Karpas-422 (cell line): Measurements from ENCODE around the gene NUDT6. TPM values are rescaled to one million over a fixed set of nuclear protein-coding genes. Genes with fewer than 3 reads are reported as not detected.
"Not testable (repeated sequence)": the region's sequence is repeated elsewhere in the genome, so short reads cannot be mapped to it uniquely, and the experiment has no call there.

Experiments used
- DNase-seq: peaks from one replicate; pipeline ENCODE4 v3.0.0-alpha.2; 2015
- H2AFZ ChIP-seq: fragments of 200-600 bp; sonication (generic); 2 replicates; pipeline ENCODE4 v1.6.1; 2014; ENCODE audit warnings: antibody characterized with exemption, low read length, mixed read lengths
- H3K27ac ChIP-seq: fragments of 200-600 bp; sonication (generic); 2 replicates; pipeline ENCODE4 v1.5.1; 2014; ENCODE audit warnings: mild to moderate bottlenecking, low read length, moderate library complexity
- H3K27me3 ChIP-seq: fragments of 200-600 bp; sonication (generic); 2 replicates; pipeline ENCODE4 v1.6.1; 2014; ENCODE audit warnings: low read length, mixed read lengths
- H3K36me3 ChIP-seq: fragments of 200-600 bp; sonication (generic); 2 replicates; pipeline ENCODE4 v1.6.1; 2014; ENCODE audit warnings: low read length, mixed read lengths; ENCODE audit not compliant: insufficient read depth
- H3K4me1 ChIP-seq: fragments of 200-600 bp; sonication (generic); 2 replicates; pipeline ENCODE4 v1.6.1; 2014; ENCODE audit warnings: mild to moderate bottlenecking, low read length, mixed read lengths
- H3K4me2 ChIP-seq: fragments of 200-600 bp; sonication (generic); 2 replicates; pipeline ENCODE4 v1.6.1; 2014; ENCODE audit warnings: low read length, low read depth, mild to moderate bottlenecking; ENCODE audit not compliant: poor library complexity, severe bottlenecking
- H3K4me3 ChIP-seq: fragments of 200-600 bp; sonication (generic); 2 replicates; pipeline ENCODE4 v1.5.1; 2014; ENCODE audit warnings: mild to moderate bottlenecking, antibody characterized with exemption, low read length, mixed read lengths
- H3K79me2 ChIP-seq: fragments of 200-600 bp; sonication (generic); 2 replicates; pipeline ENCODE4 v1.6.1; 2014; ENCODE audit warnings: mild to moderate bottlenecking, low read length, mixed read lengths
- H3K9ac ChIP-seq: fragments of 200-600 bp; sonication (generic); 2 replicates; pipeline ENCODE4 v1.6.0; 2014; ENCODE audit warnings: low read length
- H3K9me2 ChIP-seq: fragments of 200-600 bp; sonication (generic), shearing (Covaris generic); replicated peaks from 2 replicates; pipeline ENCODE4 v1.6.0; 2014; ENCODE audit warnings: mild to moderate bottlenecking, low read length, moderate library complexity; ENCODE audit not compliant: insufficient read depth
- H3K9me3 ChIP-seq: fragments of 300-700, 200-600 bp; sonication (generic); 2 replicates; pipeline ENCODE4 v1.6.1; 2014; ENCODE audit warnings: low read length, mixed read lengths
- H4K20me1 ChIP-seq: fragments of 200-600 bp; sonication (generic); 2 replicates; pipeline ENCODE4 v1.6.1; 2014; ENCODE audit warnings: mild to moderate bottlenecking, antibody characterized with exemption, low read length, low read depth; ENCODE audit not compliant: insufficient read depth
- total RNA-seq: library from RNA; depleted of rRNA; stranded (reverse); fragments of >200 nt; shearing (Covaris generic); gene quantifications from 2 replicates; pipeline ENCODE4 v1.2.3, GENCODE V29; 2014; ENCODE audit warnings: low replicate concordance

Gene NUDT6
- total RNA-seq, 1 experiment from 2014 or later: 17.7 TPM

- Histone ChIP-seq H3K9me2 (no peaks in the 10 kb centered on the region), H3K36me3 (no peaks in the 10 kb centered on the region), H3K79me2 (no peaks in the 10 kb centered on the region), H3K27ac (no peak overlapping the region), H3K4me2 (no peak overlapping the region), H4K20me1 (no peaks in the 10 kb centered on the region), H3K27me3 (no peaks in the 10 kb centered on the region), H3K4me1 (no peaks in the 10 kb centered on the region), H3K9me3 (no peaks in the 10 kb centered on the region), H2AFZ (no peak overlapping the region), H3K4me3 (no peak overlapping the region), H3K9ac (no peak overlapping the region)
- no peak for DNase-seq
These were observed 39.3 kb downstream of the NUDT6 start for GRCh38 chr4:122882857-122883735.

- H3K4me2 ChIP-seq: no peak overlapping the region
- no peak overlapping the region for H3K9ac ChIP-seq
- no peaks in the 10 kb centered on the region for H3K4me1 ChIP-seq
- no peaks in the 10 kb centered on the region for H3K79me2 ChIP-seq
- H2AFZ ChIP-seq: no peak overlapping the region
- no peaks in the 10 kb centered on the region for H3K27me3 ChIP-seq
- no peak for DNase-seq
- H4K20me1 ChIP-seq: no peaks in the 10 kb centered on the region
- H3K36me3 ChIP-seq: no peaks in the 10 kb centered on the region
- no peak overlapping the region for H3K27ac ChIP-seq
- H3K9me3 ChIP-seq: no peaks in the 10 kb centered on the region
- H3K4me3 ChIP-seq: no peak overlapping the region
- H3K9me2 ChIP-seq: no peaks in the 10 kb centered on the region
These were observed 43.4 kb downstream of the NUDT6 start for GRCh38 chr4:122879001-122879400.

- H3K79me2 ChIP-seq: no peaks in the 10 kb centered on the region
These were observed 45.9 kb downstream of the NUDT6 start for GRCh38 chr4:122876456-122876855.

GRCh38 chr4:122875949-122876348 is 46.4 kb downstream of the NUDT6 start:
- Histone ChIP-seq H3K9me2 (no peaks in the 10 kb centered on the region), H3K4me2 (no peak overlapping the region), H3K4me1 (no peaks in the 10 kb centered on the region), H3K27ac (no peak overlapping the region), H3K4me3 (no peak overlapping the region), H3K79me2 (no peaks in the 10 kb centered on the region), H3K36me3 (no peaks in the 10 kb centered on the region), H2AFZ (no peak overlapping the region; the same call in 1 of the 2 replicates), H3K9ac (no peak overlapping the region), H3K9me3 (no peaks in the 10 kb centered on the region), H3K27me3 (no peaks in the 10 kb centered on the region), H4K20me1 (no peaks in the 10 kb centered on the region)
- no peak for DNase-seq

More at GRCh38 chr4:122876456-122876855, 45.9 kb downstream of the NUDT6 start:
- Histone ChIP-seq H3K9me3 (no peaks in the 10 kb centered on the region), H3K4me1 (no peaks in the 10 kb centered on the region), H2AFZ (no peak overlapping the region; the same call in 1 of the 2 replicates), H3K4me2 (no peak overlapping the region), H3K9ac (no peak overlapping the region), H3K9me2 (no peaks in the 10 kb centered on the region), H3K36me3 (no peaks in the 10 kb centered on the region), H3K4me3 (no peak overlapping the region), H3K27me3 (no peaks in the 10 kb centered on the region), H4K20me1 (no peaks in the 10 kb centered on the region), H3K27ac (no peak overlapping the region)
- no peak for DNase-seq

GRCh38 chr4:122873821-122874593 is 48.4 kb downstream of the NUDT6 start:
- Histone ChIP-seq H3K4me1 (no peaks in the 10 kb centered on the region), H3K4me3 (no peak overlapping the region), H3K79me2 (no peaks in the 10 kb centered on the region), H3K36me3 (no peaks in the 10 kb centered on the region), H3K4me2 (no peak overlapping the region), H4K20me1 (no peaks in the 10 kb centered on the region), H2AFZ (no peak overlapping the region), H3K27me3 (no peaks in the 10 kb centered on the region), H3K27ac (no peak overlapping the region), H3K9ac (no peak overlapping the region), H3K9me3 (no peaks in the 10 kb centered on the region), H3K9me2 (no peaks in the 10 kb centered on the region)
- DNase-seq: no peak

GRCh38 chr4:122873146-122873545 is 49.3 kb downstream of the NUDT6 start:
- Histone ChIP-seq H3K9ac (no peak overlapping the region), H3K4me3 (no peak overlapping the region), H2AFZ (no peak overlapping the region), H3K4me1 (no peaks in the 10 kb centered on the region), H3K27me3 (no peaks in the 10 kb centered on the region), H3K36me3 (no peaks in the 10 kb centered on the region), H3K27ac (no peak overlapping the region), H3K9me3 (no peaks in the 10 kb centered on the region), H3K9me2 (no peaks in the 10 kb centered on the region), H3K79me2 (no peaks in the 10 kb centered on the region), H4K20me1 (no peaks in the 10 kb centered on the region), H3K4me2 (no peak overlapping the region)
- no peak for DNase-seq

GRCh38 chr4:122868235-122868634 is 54.2 kb downstream of the NUDT6 start:
- H3K9me3 ChIP-seq, H3K9me2 ChIP-seq, H3K36me3 ChIP-seq, H3K4me2 ChIP-seq, H3K4me1 ChIP-seq, H3K9ac ChIP-seq, H3K4me3 ChIP-seq, H3K27me3 ChIP-seq, H2AFZ ChIP-seq, H3K79me2 ChIP-seq, H3K27ac ChIP-seq, H4K20me1 ChIP-seq, DNase-seq: not testable (repeated sequence)

- Histone ChIP-seq H3K9me3 (no peaks in the 10 kb centered on the region), H3K4me3 (no peak overlapping the region), H3K4me2 (no peak overlapping the region), H4K20me1 (no peaks in the 10 kb centered on the region), H2AFZ (no peak overlapping the region), H3K9me2 (no peaks in the 10 kb centered on the region), H3K79me2 (no peaks in the 10 kb centered on the region), H3K4me1 (no peaks in the 10 kb centered on the region), H3K27ac (no peak overlapping the region), H3K36me3 (no peaks in the 10 kb centered on the region), H3K9ac (no peak overlapping the region), H3K27me3 (no peaks in the 10 kb centered on the region)
- DNase-seq: no peak
These were observed 57.0 kb downstream of the NUDT6 start for GRCh38 chr4:122865425-122865824.
